Body of pancreas (tissue), 4 donors: Measurements from ENCODE around the gene EAF2. TPM values are rescaled to one million over a fixed set of nuclear protein-coding genes. Genes with fewer than 3 reads are reported as not detected.

Experiments used
- ATAC-seq: fragments of 150-250 bp; one replicate; pipeline ENCODE4 v1.9.1; 2016
- DNase-seq, 4 donors: peaks; one replicate each; pipeline ENCODE4 v3.0.0-alpha.2; 2019
- H3K27ac ChIP-seq, 4 donors: fragments of 200-600 bp; sonication (generic); 1 replicate in 3 of 4; 2 replicates in 1 of 4; pipeline versions ENCODE4 v1.5.1 to v1.6.1; 2016 to 2019; ENCODE audit warnings: mild to moderate bottlenecking in 1 of 4, mixed read lengths in 1 of 4, moderate library complexity in 1 of 4
- H3K27me3 ChIP-seq, 2 donors: fragments of 200-600 bp; sonication (generic); one replicate each; pipeline ENCODE4 v1.6.0; 2016; ENCODE audit warnings: mild to moderate bottlenecking in 1 of 2
- H3K36me3 ChIP-seq, 2 donors: fragments of 200-600 bp; sonication (generic); replicated peaks in 1 of 2; 2 replicates each; pipeline ENCODE4 v1.5.1; 2016; ENCODE audit warnings: low read depth in 2 of 2; ENCODE audit not compliant: insufficient read depth in 1 of 2
- H3K4me1 ChIP-seq: fragments of 200-600 bp; sonication (generic); one replicate; pipeline ENCODE4 v1.6.0; 2016
- H3K4me3 ChIP-seq, 2 donors: fragments of 200-600 bp; sonication (generic); 1 replicate in 1 of 2; 2 replicates in 1 of 2; pipeline ENCODE4 v1.5.1; 2016 to 2019
- H3K9me3 ChIP-seq, 3 donors: fragments of 200-600 bp; sonication (generic); 1 replicate in 2 of 3; 2 replicates in 1 of 3; pipeline ENCODE4 v1.5.1; 2016
- CTCF ChIP-seq, 7 experiments: fragments of 450-650 bp in 4 of 7; fragments of 200-600 bp in 3 of 7; sonication (generic) in 3 of 7; IDR thresholded peaks; one replicate each; pipeline ENCODE4 v1.5.1; 2016 to 2019; ENCODE audit warnings: antibody characterized with exemption in 7 of 7
- POLR2A ChIP-seq, 3 donors: fragments of 450-650 bp; IDR thresholded peaks; one replicate each; pipeline ENCODE4 v1.6.1; 2016; ENCODE audit warnings: antibody characterized with exemption in 3 of 3, mild to moderate bottlenecking in 2 of 3
- WGBS, 2 donors: methylation state at CpG; one replicate each; pipeline ENCODE4 v1.1.5; 2017; 5-methylcytosine and 5-hydroxymethylcytosine counted together
- intact Hi-C: fragments of 100-400 bp; cut with DNase I; formaldehyde crosslinking; loops from one replicate; pipeline ENCODE4 v1.15.1; 2023
- total RNA-seq, 2 donors: library from RNA; depleted of rRNA; stranded (reverse); fragments of >200 nt; gene quantifications; one replicate each; pipeline ENCODE4 v1.1.0, GENCODE V29; 2016

Gene EAF2
- total RNA-seq, 2 donors from 2014 or later = 2.9 to 16.8 TPM

GRCh38 chr3:121897296-121897695 is 62.3 kb downstream of the EAF2 start:
- intact Hi-C loops = no loop called here
- peaks cover 34% of the 10 kb centered on the region for H3K4me1 ChIP-seq
- DNase-seq (no peak), ATAC-seq (no peak)
- no peaks in the 10 kb centered on the region for H3K9me3 ChIP-seq
- TF ChIP-seq CTCF (IDR thresholded peaks at IDR 0.05) (no peak), POLR2A (IDR thresholded peaks at IDR 0.05) (no peak)
- H3K36me3 ChIP-seq = no peaks in the 10 kb centered on the region
- H3K27me3 ChIP-seq = no peaks in the 10 kb centered on the region
- 95 to 96% methylated on average over 3 of the region's 3 CpGs for WGBS, 2 donors
- H3K27ac ChIP-seq = no peak overlapping the region
- H3K4me3 ChIP-seq = no peak overlapping the region

DNA sequence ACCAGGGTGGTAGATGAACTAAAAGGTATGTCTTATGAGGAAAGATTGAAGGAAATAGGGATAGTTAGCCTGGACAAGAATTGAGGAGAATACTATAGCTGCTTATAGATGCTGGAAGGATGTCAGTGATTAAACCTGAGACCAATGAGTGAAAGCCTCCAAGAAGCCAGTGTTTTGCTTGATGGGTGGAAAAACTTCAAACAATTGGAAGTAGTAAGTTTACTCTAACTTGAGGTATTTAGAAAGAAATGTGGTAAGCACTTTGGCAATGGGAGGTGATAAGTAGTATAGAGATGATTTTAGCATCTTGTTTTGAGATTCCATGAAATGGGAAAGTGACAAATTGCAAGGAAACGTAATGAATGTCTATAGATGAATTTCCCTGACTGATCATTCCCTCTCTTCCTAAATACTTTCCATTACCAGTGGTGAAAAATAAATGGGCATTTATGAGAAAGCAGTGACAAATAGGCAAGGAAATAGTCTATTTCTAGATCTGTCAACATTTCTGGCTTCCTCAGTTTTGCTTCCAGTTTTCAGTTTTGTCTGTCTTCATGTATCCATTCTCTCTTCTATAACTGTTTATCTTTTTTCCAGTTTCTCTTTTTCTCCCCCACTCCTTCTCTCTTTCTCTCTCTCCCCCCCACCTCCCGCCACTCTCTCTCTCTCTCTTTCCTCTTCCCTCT is 78.4 kb downstream of the EAF2 start:
- ATAC-seq (no peak), DNase-seq (no peak)
- Histone ChIP-seq H3K27me3 (no peaks in the 10 kb centered on the region), H3K4me3 (no peak overlapping the region), H3K4me1 (peaks cover 4% of the 10 kb centered on the region), H3K36me3 (no peaks in the 10 kb centered on the region), H3K27ac (no peak overlapping the region), H3K9me3 (no peaks in the 10 kb centered on the region)
- TF ChIP-seq CTCF (IDR thresholded peaks at IDR 0.05) = no peak
- no peak for TF ChIP-seq POLR2A (IDR thresholded peaks at IDR 0.05)
- intact Hi-C loops = no loop called here
- WGBS, 2 donors = 73 to 97% methylated on average over 2 of the region's 2 CpGs

- intact Hi-C loops = no loop called here
- Histone ChIP-seq H3K27ac (no peak overlapping the region), H3K4me3 (no peak overlapping the region), H3K4me1 (peaks cover 4% of the 10 kb centered on the region), H3K36me3 (no peaks in the 10 kb centered on the region), H3K9me3 (no peaks in the 10 kb centered on the region), H3K27me3 (no peaks in the 10 kb centered on the region)
- DNase-seq (no peak), ATAC-seq (no peak)
- TF ChIP-seq CTCF (IDR thresholded peaks at IDR 0.05) (no peak), POLR2A (IDR thresholded peaks at IDR 0.05) (no peak)
- WGBS, 2 donors = 76 to 84% methylated on average over 12 of the region's 12 CpGs
Measured at GRCh38 chr3:121914081-121914998, 79.3 kb downstream of the EAF2 start.

DNA sequence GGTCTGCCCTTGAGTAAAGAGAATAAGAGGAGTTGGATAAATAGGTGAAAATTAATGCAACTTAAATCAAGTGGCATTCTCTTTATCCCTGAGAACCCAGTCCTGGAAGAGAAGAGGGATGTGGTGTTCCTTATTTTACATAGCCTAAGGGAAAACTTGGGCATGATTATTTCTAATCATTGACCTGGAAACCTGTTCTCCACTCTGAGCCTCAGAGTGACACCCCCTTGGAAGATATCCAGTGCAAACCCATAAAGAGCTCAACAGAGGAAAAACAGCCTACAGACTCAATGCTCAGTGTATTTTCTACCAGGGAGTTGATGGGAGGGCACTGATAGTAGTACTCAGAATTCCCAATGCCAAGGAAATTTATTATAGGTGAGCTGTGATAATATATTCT is 81.2 kb downstream of the EAF2 start:
- TF ChIP-seq POLR2A (IDR thresholded peaks at IDR 0.05) = no peak
- TF ChIP-seq CTCF (IDR thresholded peaks at IDR 0.05) = no peak

More for the DNA sequence above, 81.2 kb downstream of the EAF2 start:
- Histone ChIP-seq H3K4me1 (peaks cover 4% of the 10 kb centered on the region), H3K36me3 (no peaks in the 10 kb centered on the region), H3K4me3 (no peak overlapping the region), H3K27me3 (no peaks in the 10 kb centered on the region), H3K27ac (no peak overlapping the region), H3K9me3 (no peaks in the 10 kb centered on the region)
- ATAC-seq = no peak
- DNase-seq = no peak
- intact Hi-C loops = no loop called here
